Measurements from ENCODE around the gene C1QTNF8. TPM values are rescaled to one million over a fixed set of nuclear protein-coding genes. Genes with fewer than 3 reads are reported as not detected.

The C1QTNF8 gene
- total RNA-seq, 1 experiment from 2014 or later, result 0.39 TPM

DNA sequence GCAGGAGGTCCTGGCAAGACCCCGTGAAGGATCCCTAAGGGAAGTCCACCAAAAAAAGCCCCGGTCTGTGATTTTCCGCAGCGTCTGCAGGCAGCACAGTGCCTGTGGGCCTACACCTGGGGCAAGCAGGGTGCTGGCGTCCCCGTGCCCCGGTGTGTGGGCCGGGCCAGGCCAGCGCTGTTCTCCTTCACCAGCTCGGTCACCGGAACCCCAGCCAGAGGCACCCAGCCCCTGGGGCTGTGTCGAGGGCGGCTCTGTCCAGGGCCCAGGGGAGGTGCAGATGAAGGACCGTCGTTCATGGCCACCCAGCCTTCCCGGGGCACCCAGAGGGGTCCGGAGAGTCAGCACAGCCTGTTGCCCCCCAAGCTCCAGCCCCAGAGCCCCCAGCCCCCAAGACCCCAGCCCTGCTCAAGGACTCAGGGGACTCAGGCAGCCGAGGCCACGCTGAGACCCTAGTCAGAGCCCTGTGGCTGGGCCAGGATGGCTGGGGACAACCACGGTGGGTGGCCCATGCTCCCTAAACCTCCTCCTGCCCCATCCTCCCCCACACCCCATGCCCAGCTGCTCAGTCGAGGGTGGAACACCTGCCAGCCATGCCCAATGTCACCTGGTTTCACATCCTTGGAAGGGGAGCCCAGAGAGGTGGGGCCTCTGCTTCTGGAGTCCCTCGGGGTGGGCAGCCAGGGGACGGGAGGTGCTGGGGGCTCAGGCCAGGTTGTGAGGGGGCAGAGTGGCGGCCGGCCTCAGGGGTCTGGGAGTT is 5.7 kb upstream of the C1QTNF8 start:
- DNase-seq (ENCODE audit: low read depth, low spot score), result no peak
- Histone ChIP-seq H3K36me3 (ENCODE audit: control insufficient read depth, insufficient read depth, low read length) (no peaks in the 10 kb centered on the region), H3K4me3 (ENCODE audit: low read depth in 2 of 2, low read length in 2 of 2) (no peak overlapping the region), H3K27me3 (ENCODE audit: control insufficient read depth, insufficient read depth, low read length) (no peaks in the 10 kb centered on the region), H3K27ac (ENCODE audit: low read length) (no peak overlapping the region), H3K4me1 (ENCODE audit: control insufficient read depth, insufficient read depth, low read length) (peaks cover 37% of the 10 kb centered on the region), H3K9me3 (ENCODE audit: control insufficient read depth, insufficient read depth, low read depth, low read length) (no peaks in the 10 kb centered on the region)
- TF ChIP-seq SIN3A (IDR thresholded peaks at IDR 0.05; ENCODE audit: borderline replicate concordance, insufficient read depth, low read depth, low read length), result no peak
- TF ChIP-seq, protein P1, sequence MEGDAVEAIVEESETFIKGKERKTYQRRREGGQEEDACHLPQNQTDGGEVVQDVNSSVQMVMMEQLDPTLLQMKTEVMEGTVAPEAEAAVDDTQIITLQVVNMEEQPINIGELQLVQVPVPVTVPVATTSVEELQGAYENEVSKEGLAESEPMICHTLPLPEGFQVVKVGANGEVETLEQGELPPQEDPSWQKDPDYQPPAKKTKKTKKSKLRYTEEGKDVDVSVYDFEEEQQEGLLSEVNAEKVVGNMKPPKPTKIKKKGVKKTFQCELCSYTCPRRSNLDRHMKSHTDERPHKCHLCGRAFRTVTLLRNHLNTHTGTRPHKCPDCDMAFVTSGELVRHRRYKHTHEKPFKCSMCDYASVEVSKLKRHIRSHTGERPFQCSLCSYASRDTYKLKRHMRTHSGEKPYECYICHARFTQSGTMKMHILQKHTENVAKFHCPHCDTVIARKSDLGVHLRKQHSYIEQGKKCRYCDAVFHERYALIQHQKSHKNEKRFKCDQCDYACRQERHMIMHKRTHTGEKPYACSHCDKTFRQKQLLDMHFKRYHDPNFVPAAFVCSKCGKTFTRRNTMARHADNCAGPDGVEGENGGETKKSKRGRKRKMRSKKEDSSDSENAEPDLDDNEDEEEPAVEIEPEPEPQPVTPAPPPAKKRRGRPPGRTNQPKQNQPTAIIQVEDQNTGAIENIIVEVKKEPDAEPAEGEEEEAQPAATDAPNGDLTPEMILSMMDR (IDR thresholded peaks at IDR 0.05), result no peak
- TF ChIP-seq, protein P2, sequence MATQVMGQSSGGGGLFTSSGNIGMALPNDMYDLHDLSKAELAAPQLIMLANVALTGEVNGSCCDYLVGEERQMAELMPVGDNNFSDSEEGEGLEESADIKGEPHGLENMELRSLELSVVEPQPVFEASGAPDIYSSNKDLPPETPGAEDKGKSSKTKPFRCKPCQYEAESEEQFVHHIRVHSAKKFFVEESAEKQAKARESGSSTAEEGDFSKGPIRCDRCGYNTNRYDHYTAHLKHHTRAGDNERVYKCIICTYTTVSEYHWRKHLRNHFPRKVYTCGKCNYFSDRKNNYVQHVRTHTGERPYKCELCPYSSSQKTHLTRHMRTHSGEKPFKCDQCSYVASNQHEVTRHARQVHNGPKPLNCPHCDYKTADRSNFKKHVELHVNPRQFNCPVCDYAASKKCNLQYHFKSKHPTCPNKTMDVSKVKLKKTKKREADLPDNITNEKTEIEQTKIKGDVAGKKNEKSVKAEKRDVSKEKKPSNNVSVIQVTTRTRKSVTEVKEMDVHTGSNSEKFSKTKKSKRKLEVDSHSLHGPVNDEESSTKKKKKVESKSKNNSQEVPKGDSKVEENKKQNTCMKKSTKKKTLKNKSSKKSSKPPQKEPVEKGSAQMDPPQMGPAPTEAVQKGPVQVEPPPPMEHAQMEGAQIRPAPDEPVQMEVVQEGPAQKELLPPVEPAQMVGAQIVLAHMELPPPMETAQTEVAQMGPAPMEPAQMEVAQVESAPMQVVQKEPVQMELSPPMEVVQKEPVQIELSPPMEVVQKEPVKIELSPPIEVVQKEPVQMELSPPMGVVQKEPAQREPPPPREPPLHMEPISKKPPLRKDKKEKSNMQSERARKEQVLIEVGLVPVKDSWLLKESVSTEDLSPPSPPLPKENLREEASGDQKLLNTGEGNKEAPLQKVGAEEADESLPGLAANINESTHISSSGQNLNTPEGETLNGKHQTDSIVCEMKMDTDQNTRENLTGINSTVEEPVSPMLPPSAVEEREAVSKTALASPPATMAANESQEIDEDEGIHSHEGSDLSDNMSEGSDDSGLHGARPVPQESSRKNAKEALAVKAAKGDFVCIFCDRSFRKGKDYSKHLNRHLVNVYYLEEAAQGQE (IDR thresholded peaks at IDR 0.05; ENCODE audit: insufficient read depth in 1 of 2, low read depth in 2 of 2, low read length in 1 of 2), result no peak
- no peak for TF ChIP-seq TCF7L2 (IDR thresholded peaks at IDR 0.05; ENCODE audit: low read depth, low read length)
- no peak for TF ChIP-seq POLR2AphosphoS5 (IDR thresholded peaks at IDR 0.05; ENCODE audit: low read depth, low read length)
- POLR2A ChIA-PET, result no interaction called here
- CTCF ChIA-PET, result no interaction called here
- in situ Hi-C loops (cut with HindIII; ENCODE audit: low pct_unique_long_range_greater_than_20kb, low sequenced_read_pairs), result no loop called here
- intact Hi-C loops (cut with micrococcal nuclease; ENCODE audit: unreplicated experiment), result no loop called here
- no TSS peak for BruUV-seq (replicated peaks)
- ATAC-seq, result peak; percentile 20; the same call in 1 of the 2 replicates

DNA sequence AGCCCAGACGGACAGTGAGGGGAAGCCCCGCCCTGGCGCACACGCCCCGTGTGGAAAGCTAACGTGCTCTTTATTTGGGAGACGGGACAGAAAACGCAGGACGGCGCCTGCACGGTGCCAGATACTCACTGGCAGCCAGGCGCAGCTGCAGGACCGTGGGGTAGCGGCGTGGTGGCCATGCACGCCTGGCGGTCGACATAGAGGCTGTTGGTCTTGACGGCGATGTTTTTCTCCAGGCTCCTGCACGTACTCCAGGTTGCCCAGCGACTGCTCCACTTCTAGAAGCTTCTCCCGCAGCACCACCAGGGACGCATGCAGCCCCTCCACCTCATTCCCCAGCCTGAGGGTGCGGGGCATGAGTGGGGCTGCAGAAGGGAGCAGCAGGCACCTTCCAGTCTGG is 5.1 kb upstream of the C1QTNF8 start:
- BruUV-seq (replicated peaks), result no TSS peak
- DNase-seq (ENCODE audit: low read depth, low spot score), result no peak
- 0 out of 4 replicates have a peak overlapping the region, but pooled peaks of 1 of the 2 experiments have one; percentile 6 for H3K4me3 ChIP-seq (ENCODE audit: low read depth in 2 of 2, low read length in 2 of 2)
- peak; percentile 2; the same call in 1 of the 2 replicates for ATAC-seq
- H3K27ac ChIP-seq (ENCODE audit: low read length), result no peak overlapping the region
- in situ Hi-C loops (cut with HindIII; ENCODE audit: low pct_unique_long_range_greater_than_20kb, low sequenced_read_pairs) (no loop called here), intact Hi-C loops (cut with micrococcal nuclease; ENCODE audit: unreplicated experiment) (no loop called here)
- no peaks in the 10 kb centered on the region for H3K27me3 ChIP-seq (ENCODE audit: control insufficient read depth, insufficient read depth, low read length)
- CTCF ChIA-PET, result no interaction called here
- no peaks in the 10 kb centered on the region for H3K9me3 ChIP-seq (ENCODE audit: control insufficient read depth, insufficient read depth, low read depth, low read length)
- TF ChIP-seq, protein P2 (IDR thresholded peaks at IDR 0.05; ENCODE audit: insufficient read depth in 1 of 2, low read depth in 2 of 2, low read length in 1 of 2), result no peak
- TF ChIP-seq, protein P1 (IDR thresholded peaks at IDR 0.05), result no peak
- TF ChIP-seq POLR2AphosphoS5 (IDR thresholded peaks at IDR 0.05; ENCODE audit: low read depth, low read length) (no peak), TCF7L2 (IDR thresholded peaks at IDR 0.05; ENCODE audit: low read depth, low read length) (no peak), SIN3A (IDR thresholded peaks at IDR 0.05; ENCODE audit: borderline replicate concordance, insufficient read depth, low read depth, low read length) (no peak)
- no peaks in the 10 kb centered on the region for H3K36me3 ChIP-seq (ENCODE audit: control insufficient read depth, insufficient read depth, low read length)
- POLR2A ChIA-PET, result no interaction called here
- peaks cover 37% of the 10 kb centered on the region for H3K4me1 ChIP-seq (ENCODE audit: control insufficient read depth, insufficient read depth, low read length)
